Liver (tissue), 9 donors: ENCODE measurements around the gene UBE2K. TPM values are rescaled to one million over a fixed set of nuclear protein-coding genes. Genes with fewer than 3 reads are reported as not detected.

Experiments
- DNase-seq: peaks from one replicate; pipeline ENCODE4 v3.0.0-alpha.2; 2017; ENCODE audit warnings: low spot score
- H3K27ac ChIP-seq, 2 donors: one replicate each; pipeline ENCODE4 v1.7.0; 2013; ENCODE audit warnings: inconsistent platforms in 2 of 2, low read length in 2 of 2, control low read depth in 1 of 2, low read depth in 1 of 2, mild to moderate bottlenecking in 1 of 2
- H3K27me3 ChIP-seq, 4 donors: one replicate each; pipeline versions ENCODE4 v1.6.1 to v1.7.0; 2013; ENCODE audit warnings: low read length in 3 of 4, inconsistent platforms in 1 of 4, mild to moderate bottlenecking in 1 of 4, moderate library complexity in 1 of 4; ENCODE audit not compliant: control insufficient read depth in 4 of 4, insufficient read depth in 4 of 4
- H3K36me3 ChIP-seq, 4 donors: one replicate each; pipeline versions ENCODE4 v1.6.1 to v1.7.0; 2013; ENCODE audit warnings: low read length in 3 of 4, mild to moderate bottlenecking in 3 of 4, low read depth in 1 of 4, moderate library complexity in 1 of 4; ENCODE audit not compliant: control insufficient read depth in 4 of 4, insufficient read depth in 3 of 4
- H3K4me1 ChIP-seq, 4 donors: one replicate each; pipeline versions ENCODE4 v1.6.1 to v1.7.0; 2013; ENCODE audit warnings: low read length in 3 of 4, mild to moderate bottlenecking in 3 of 4, moderate library complexity in 1 of 4; ENCODE audit not compliant: control insufficient read depth in 4 of 4, insufficient read depth in 4 of 4
- H3K4me3 ChIP-seq, 3 donors: one replicate each; pipeline versions ENCODE4 v1.6.1 to v1.7.0; 2013; ENCODE audit warnings: low read length in 3 of 3, control low read depth in 1 of 3, low read depth in 1 of 3, mild to moderate bottlenecking in 1 of 3
- H3K9ac ChIP-seq, 2 donors: one replicate each; pipeline ENCODE4 v1.7.0; 2013; ENCODE audit warnings: low read length in 2 of 2, mild to moderate bottlenecking in 2 of 2, moderate library complexity in 2 of 2, control low read depth in 1 of 2, low read depth in 1 of 2
- H3K9me3 ChIP-seq, 4 donors: one replicate each; pipeline versions ENCODE4 v1.6.1 to v1.7.0; 2013; ENCODE audit warnings: low read length in 3 of 4; ENCODE audit not compliant: control insufficient read depth in 4 of 4
- EGR1 ChIP-seq, 2 donors: IDR thresholded peaks; 2 replicates each; pipeline ENCODE4 v1.6.1; 2016 to 2018; ENCODE audit warnings: antibody characterized with exemption in 2 of 2, low read depth in 2 of 2
- FOXA1 ChIP-seq: IDR thresholded peaks from 2 replicates; pipeline ENCODE4 v1.6.1; 2016; ENCODE audit warnings: antibody characterized with exemption
- FOXA2 ChIP-seq: IDR thresholded peaks from 2 replicates; pipeline ENCODE4 v1.6.1; 2016; ENCODE audit warnings: antibody characterized with exemption
- GABPA ChIP-seq, 2 donors: IDR thresholded peaks in 1 of 2; conservative IDR thresholded peaks in 1 of 2; 2 replicates each; pipeline ENCODE4 v1.6.1; 2016; ENCODE audit warnings: antibody characterized with exemption in 2 of 2, mild to moderate bottlenecking in 1 of 2, moderate library complexity in 1 of 2
- HNF4A ChIP-seq, 2 donors: conservative IDR thresholded peaks; 2 replicates each; pipeline ENCODE4 v1.6.1; 2016; ENCODE audit warnings: antibody characterized with exemption in 2 of 2, mild to moderate bottlenecking in 2 of 2
- HNF4G ChIP-seq: IDR thresholded peaks from 2 replicates; pipeline ENCODE4 v1.6.1; 2016; ENCODE audit warnings: antibody characterized with exemption
- JUND ChIP-seq, 2 donors: IDR thresholded peaks; 2 replicates each; pipeline ENCODE4 v1.6.1; 2016; ENCODE audit warnings: antibody characterized with exemption in 2 of 2
- NR2F2 ChIP-seq: IDR thresholded peaks from 2 replicates; pipeline ENCODE4 v1.6.1; 2016; ENCODE audit warnings: antibody characterized with exemption
- RAD21 ChIP-seq, 2 donors: IDR thresholded peaks; 2 replicates each; pipeline ENCODE4 v1.6.1; 2016; ENCODE audit warnings: antibody characterized with exemption in 2 of 2, mild to moderate bottlenecking in 2 of 2
- RXRA ChIP-seq, 2 donors: IDR thresholded peaks; 2 replicates each; pipeline ENCODE4 v1.6.1; 2017 to 2018; ENCODE audit warnings: antibody characterized with exemption in 2 of 2, mild to moderate bottlenecking in 1 of 2
- SP1 ChIP-seq: IDR thresholded peaks from 2 replicates; pipeline ENCODE4 v1.6.1; 2018; ENCODE audit warnings: antibody characterized with exemption, mild to moderate bottlenecking
- TAF1 ChIP-seq: conservative IDR thresholded peaks from 2 replicates; pipeline ENCODE4 v1.6.1; 2016; ENCODE audit warnings: antibody characterized with exemption, mild to moderate bottlenecking
- YY1 ChIP-seq: IDR thresholded peaks from 2 replicates; pipeline ENCODE4 v1.6.1; 2016; ENCODE audit warnings: antibody characterized with exemption, mild to moderate bottlenecking
- WGBS: extraction: QIAGEN DNeasy Blood & Tissue Kit; methylation state at CpG from one replicate; pipeline ENCODE4 v1.1.7; 2013; 5-methylcytosine and 5-hydroxymethylcytosine counted together
- polyA plus RNA-seq, 2 donors: library from polyadenylated mRNA; stranded (reverse) in 1 of 2; unstranded in 1 of 2; fragments of 200-250 nt in 1 of 2; fragments of >200 nt in 1 of 2; fragmentation: Nextera tagmentation in 1 of 2; extraction: Ambion mirVana in 1 of 2; gene quantifications; one replicate each; pipeline versions ENCODE4 v1.2.1 to v1.2.3, GENCODE V29; 2013 to 2015
- total RNA-seq, 2 donors: library from RNA; depleted of rRNA; stranded (reverse); fragments of >200 nt; gene quantifications; one replicate each; pipeline ENCODE4 v1.2.3, GENCODE V29; 2014
- TF ChIP-seq, protein P1 (sequence below): IDR thresholded peaks from 2 replicates; pipeline ENCODE4 v1.6.1; 2016; ENCODE audit warnings: antibody characterized with exemption, mild to moderate bottlenecking
- TF ChIP-seq, protein P2 (sequence below): IDR thresholded peaks from 2 replicates; pipeline ENCODE4 v1.6.1; 2016; ENCODE audit warnings: antibody characterized with exemption
- TF ChIP-seq, protein P3 (sequence below): IDR thresholded peaks from 2 replicates; pipeline ENCODE4 v1.6.1; 2016; ENCODE audit warnings: antibody characterized with exemption
- TF ChIP-seq, protein P4 (sequence below): IDR thresholded peaks from 2 replicates; pipeline ENCODE4 v1.6.1; 2016; ENCODE audit warnings: antibody characterized with exemption
- TF ChIP-seq, protein P5 (sequence below): fragments of 150-350 bp; IDR thresholded peaks from 2 replicates; pipeline ENCODE4 v1.5.1; 2017; ENCODE audit warnings: improper control_type of control experiment, low read depth, low read length; ENCODE audit not compliant: missing input control
- donor health status: healthy.
- donor health status: healthy.
- donor health status: healthy.
- donor health status: healthy.
- donor health status: healthy.

The UBE2K gene
- total and polyA plus RNA-seq, 4 donors = 21.5 to 45.3 (median 26.0) TPM

DNA sequence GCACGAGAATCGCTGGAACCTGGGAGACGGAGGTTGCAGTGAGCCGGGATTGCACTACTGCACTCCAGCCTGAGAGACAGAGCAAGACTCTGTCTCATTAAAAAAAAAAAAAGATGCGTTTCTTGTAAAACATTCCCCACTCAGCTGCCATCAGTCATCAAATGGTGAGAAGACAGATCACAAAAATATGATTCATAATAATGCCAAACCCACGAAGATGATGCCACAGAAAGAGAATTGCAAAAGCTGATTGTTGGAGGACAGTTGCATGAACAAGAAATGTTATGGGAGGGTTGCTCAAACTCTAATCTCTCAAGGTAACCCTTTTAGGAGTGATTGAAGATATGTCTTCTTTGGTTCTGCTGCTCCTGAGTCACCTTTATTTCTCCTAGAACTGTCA is 37.9 kb upstream of the UBE2K start:
- Histone ChIP-seq H3K4me1 (peaks cover 4 to 16% (median 7%) of the 10 kb centered on the region in 4 donors), H3K4me3 (no peak overlapping the region), H3K27ac (no peak overlapping the region), H3K27me3 (no peaks in the 10 kb centered on the region), H3K9ac (no peak overlapping the region), H3K9me3 (no peaks in the 10 kb centered on the region), H3K36me3 (no peaks in the 10 kb centered on the region)
- TF ChIP-seq, protein P1, sequence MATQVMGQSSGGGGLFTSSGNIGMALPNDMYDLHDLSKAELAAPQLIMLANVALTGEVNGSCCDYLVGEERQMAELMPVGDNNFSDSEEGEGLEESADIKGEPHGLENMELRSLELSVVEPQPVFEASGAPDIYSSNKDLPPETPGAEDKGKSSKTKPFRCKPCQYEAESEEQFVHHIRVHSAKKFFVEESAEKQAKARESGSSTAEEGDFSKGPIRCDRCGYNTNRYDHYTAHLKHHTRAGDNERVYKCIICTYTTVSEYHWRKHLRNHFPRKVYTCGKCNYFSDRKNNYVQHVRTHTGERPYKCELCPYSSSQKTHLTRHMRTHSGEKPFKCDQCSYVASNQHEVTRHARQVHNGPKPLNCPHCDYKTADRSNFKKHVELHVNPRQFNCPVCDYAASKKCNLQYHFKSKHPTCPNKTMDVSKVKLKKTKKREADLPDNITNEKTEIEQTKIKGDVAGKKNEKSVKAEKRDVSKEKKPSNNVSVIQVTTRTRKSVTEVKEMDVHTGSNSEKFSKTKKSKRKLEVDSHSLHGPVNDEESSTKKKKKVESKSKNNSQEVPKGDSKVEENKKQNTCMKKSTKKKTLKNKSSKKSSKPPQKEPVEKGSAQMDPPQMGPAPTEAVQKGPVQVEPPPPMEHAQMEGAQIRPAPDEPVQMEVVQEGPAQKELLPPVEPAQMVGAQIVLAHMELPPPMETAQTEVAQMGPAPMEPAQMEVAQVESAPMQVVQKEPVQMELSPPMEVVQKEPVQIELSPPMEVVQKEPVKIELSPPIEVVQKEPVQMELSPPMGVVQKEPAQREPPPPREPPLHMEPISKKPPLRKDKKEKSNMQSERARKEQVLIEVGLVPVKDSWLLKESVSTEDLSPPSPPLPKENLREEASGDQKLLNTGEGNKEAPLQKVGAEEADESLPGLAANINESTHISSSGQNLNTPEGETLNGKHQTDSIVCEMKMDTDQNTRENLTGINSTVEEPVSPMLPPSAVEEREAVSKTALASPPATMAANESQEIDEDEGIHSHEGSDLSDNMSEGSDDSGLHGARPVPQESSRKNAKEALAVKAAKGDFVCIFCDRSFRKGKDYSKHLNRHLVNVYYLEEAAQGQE = no peak
- TF ChIP-seq FOXA1 = no peak
- TF ChIP-seq, protein P2, sequence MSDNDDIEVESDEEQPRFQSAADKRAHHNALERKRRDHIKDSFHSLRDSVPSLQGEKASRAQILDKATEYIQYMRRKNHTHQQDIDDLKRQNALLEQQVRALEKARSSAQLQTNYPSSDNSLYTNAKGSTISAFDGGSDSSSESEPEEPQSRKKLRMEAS = no peak
- TF ChIP-seq, protein P3, sequence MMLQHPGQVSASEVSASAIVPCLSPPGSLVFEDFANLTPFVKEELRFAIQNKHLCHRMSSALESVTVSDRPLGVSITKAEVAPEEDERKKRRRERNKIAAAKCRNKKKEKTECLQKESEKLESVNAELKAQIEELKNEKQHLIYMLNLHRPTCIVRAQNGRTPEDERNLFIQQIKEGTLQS = no peak
- no peak for TF ChIP-seq HNF4A (conservative IDR thresholded peaks at IDR 0.05)
- TF ChIP-seq RXRA (IDR thresholded peaks at IDR 0.05) = no peak
- TF ChIP-seq YY1 = no peak
- no peak for TF ChIP-seq SP1
- no peak for TF ChIP-seq RAD21 (IDR thresholded peaks at IDR 0.05)
- DNase-seq = no peak
- WGBS = 92% methylated on average over 6 of the region's 6 CpGs

DNA sequence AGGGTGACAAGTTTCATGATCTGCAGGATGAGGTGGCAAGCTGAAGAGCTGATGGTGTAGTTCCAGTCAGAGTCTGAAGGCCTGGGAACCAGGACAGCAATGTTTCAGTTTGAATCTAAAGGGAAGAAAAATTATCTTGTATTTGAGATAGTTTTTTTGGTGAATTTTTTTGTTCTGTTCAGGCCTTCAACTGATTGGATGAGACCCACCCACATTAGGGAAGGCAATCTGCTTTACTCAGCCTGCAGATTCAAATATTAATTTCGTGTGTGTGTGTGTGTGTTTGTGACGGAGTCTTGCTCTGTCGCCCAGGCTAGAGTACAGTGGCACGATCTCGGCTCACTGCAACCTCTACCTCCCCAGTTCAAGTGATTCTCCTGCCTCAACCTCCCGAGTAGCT is 37.2 kb upstream of the UBE2K start:
- TF ChIP-seq RXRA (IDR thresholded peaks at IDR 0.05) (no peak), TAF1 (no peak), JUND (IDR thresholded peaks at IDR 0.05) (no peak), HNF4A (conservative IDR thresholded peaks at IDR 0.05) (no peak), GABPA (IDR thresholded peaks at IDR 0.05 in 1 of 2, conservative IDR thresholded peaks at IDR 0.05 in 1 of 2) (no peak), FOXA1 (no peak), HNF4G (no peak), NR2F2 (no peak), YY1 (no peak), RAD21 (IDR thresholded peaks at IDR 0.05) (no peak), EGR1 (IDR thresholded peaks at IDR 0.05; ENCODE audit: low read depth in 2 of 2) (no peak), FOXA2 (no peak), SP1 (no peak)
- TF ChIP-seq, protein P3 = no peak
- TF ChIP-seq, protein P4, sequence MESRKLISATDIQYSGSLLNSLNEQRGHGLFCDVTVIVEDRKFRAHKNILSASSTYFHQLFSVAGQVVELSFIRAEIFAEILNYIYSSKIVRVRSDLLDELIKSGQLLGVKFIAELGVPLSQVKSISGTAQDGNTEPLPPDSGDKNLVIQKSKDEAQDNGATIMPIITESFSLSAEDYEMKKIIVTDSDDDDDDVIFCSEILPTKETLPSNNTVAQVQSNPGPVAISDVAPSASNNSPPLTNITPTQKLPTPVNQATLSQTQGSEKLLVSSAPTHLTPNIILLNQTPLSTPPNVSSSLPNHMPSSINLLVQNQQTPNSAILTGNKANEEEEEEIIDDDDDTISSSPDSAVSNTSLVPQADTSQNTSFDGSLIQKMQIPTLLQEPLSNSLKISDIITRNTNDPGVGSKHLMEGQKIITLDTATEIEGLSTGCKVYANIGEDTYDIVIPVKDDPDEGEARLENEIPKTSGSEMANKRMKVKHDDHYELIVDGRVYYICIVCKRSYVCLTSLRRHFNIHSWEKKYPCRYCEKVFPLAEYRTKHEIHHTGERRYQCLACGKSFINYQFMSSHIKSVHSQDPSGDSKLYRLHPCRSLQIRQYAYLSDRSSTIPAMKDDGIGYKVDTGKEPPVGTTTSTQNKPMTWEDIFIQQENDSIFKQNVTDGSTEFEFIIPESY = no peak
- TF ChIP-seq, protein P2 = no peak
- TF ChIP-seq, protein P5, sequence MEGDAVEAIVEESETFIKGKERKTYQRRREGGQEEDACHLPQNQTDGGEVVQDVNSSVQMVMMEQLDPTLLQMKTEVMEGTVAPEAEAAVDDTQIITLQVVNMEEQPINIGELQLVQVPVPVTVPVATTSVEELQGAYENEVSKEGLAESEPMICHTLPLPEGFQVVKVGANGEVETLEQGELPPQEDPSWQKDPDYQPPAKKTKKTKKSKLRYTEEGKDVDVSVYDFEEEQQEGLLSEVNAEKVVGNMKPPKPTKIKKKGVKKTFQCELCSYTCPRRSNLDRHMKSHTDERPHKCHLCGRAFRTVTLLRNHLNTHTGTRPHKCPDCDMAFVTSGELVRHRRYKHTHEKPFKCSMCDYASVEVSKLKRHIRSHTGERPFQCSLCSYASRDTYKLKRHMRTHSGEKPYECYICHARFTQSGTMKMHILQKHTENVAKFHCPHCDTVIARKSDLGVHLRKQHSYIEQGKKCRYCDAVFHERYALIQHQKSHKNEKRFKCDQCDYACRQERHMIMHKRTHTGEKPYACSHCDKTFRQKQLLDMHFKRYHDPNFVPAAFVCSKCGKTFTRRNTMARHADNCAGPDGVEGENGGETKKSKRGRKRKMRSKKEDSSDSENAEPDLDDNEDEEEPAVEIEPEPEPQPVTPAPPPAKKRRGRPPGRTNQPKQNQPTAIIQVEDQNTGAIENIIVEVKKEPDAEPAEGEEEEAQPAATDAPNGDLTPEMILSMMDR = no peak
- TF ChIP-seq, protein P1 = no peak
- H3K4me1 ChIP-seq = peaks cover 0 to 13% (median 6%) of the 10 kb centered on the region in 4 donors
- no peak for DNase-seq
- no peak overlapping the region for H3K27ac ChIP-seq
- H3K9me3 ChIP-seq = no peaks in the 10 kb centered on the region
- no peak overlapping the region for H3K4me3 ChIP-seq
- 94% methylated on average over 6 of the region's 6 CpGs for WGBS
- no peaks in the 10 kb centered on the region for H3K27me3 ChIP-seq
- no peaks in the 10 kb centered on the region for H3K36me3 ChIP-seq
- H3K9ac ChIP-seq = no peak overlapping the region
